ENCODE results near the gene ERI3.

The ERI3 gene

GRCh38 chr1:44281962-44282703 lies 72.9 kb downstream of the ERI3 start:
- no peak for DNase-seq

- DNase-seq: no peak
These were observed 78.2 kb downstream of the ERI3 start for GRCh38 chr1:44276901-44277300.

- DNase-seq: no peak
These were observed 79.1 kb downstream of the ERI3 start for GRCh38 chr1:44275991-44276405.

GRCh38 chr1:44275296-44275962 lies 79.6 kb downstream of the ERI3 start:
- no peak for DNase-seq

DNA sequence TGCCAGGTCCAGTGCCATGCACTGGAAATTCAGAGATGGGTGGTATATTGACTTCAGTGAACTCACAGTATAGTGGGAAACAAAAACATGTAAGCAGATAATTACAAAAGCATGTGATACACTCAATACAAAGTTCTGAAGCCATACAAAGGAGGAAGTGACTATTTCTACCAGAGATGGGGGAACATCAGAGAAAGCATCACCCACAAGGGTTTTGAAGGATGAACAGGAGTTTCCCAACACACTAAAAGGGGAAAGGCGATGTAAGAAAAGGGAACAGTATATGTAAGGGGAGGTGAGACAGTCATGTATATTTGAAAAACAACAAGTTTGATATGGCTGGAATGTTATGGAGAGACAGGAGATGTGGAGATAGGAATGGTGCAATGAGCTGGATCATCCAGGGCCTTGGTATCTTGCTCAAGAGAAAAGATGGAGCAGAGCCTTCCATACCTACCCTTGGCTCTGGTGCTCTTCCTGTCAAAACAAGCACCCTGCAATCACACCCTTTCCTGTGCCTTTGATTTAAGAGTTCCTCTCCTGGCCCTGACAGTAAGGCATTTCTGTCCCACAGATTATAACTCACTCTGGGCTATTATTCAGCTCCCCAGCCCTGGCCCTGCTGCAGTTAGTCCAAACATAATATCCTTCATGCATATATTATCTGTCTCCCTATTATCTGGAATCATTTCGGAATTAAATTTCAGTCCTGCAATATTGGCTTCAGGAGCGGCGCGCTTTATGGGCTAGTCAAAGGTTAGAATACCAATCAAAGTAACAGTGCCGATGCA lies 81.3 kb downstream of the ERI3 start:
- DNase-seq: no peak

DNA sequence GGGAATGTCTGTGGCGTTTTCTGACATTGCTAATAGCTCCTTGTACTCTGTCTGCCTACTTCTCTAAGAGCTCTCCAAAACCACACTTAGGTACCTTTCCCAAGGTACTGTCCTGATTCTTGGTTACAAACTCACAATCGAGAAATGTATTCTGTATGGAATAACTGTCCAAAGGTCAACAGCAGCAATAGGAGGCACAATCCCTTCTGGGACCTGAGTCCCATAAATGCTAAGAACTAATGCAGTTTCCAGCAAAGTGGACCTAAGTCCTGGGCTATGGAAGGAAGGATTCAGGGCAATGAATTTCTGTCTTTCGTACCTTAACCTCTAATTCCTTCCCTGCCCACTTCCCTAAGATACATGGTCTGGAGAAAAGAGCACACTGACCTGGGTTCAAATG lies 82.1 kb downstream of the ERI3 start:
- no peak for DNase-seq

DNA sequence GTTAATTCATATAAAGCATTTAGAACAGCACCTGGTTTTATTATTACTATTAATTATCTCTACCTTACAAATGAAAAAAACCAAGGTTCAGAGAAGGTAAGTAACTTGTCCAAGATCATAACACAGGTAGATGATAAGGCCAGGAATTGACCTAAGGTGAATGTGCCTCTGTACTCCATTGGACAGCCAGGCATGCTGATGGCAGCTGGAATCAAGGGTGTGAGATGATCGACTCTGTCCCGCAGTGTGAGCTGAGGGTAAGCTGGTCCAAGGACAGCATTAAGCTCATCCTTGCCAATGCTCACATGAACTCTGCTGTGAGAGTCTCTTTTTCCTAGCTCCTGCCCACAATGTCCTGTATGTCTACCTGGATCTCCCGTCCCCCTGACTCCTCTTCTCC lies 83.4 kb downstream of the ERI3 start:
- DNase-seq: no peak

GRCh38 chr1:44270686-44271628 lies 84.1 kb downstream of the ERI3 start:
- DNase-seq: no peak

DNA sequence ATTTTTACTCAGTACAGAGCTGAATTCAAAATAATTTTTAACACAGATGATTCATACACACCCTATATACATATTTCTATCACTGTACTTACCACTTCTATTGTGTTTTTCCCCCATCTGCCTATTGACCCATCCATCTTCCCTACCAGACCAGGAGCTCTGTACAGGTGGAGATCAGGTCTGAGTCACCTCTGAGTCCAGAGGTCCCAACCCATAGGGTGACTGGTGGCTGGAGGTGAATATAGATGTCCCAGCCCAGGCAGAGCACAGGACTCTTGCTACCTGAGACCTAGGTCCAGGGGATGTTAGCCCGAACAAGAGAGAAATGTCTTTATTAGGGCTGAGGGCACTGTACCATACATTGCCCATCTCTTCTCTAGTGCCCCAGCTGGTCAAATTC lies 87.0 kb downstream of the ERI3 start:
- DNase-seq: no peak

DNA sequence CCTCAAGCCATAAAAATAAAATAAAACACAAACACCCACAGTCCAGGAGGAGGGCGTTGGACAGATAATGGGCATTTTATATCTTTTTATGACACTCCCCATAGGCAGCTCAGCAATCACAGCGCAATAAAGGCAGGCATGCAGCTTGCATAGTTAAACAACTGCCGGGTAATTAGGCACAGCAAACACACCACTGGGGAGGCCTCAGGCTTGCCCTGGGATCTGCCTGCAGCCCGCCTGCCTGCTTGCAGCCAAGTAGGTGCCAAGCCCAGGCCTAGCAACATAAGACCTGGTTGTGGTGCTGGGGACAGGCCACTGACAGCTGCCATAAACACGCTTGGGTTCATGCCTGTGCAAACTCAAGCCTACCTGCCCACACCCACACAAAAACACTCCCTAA lies 87.6 kb downstream of the ERI3 start:
- DNase-seq: no peak

DNA sequence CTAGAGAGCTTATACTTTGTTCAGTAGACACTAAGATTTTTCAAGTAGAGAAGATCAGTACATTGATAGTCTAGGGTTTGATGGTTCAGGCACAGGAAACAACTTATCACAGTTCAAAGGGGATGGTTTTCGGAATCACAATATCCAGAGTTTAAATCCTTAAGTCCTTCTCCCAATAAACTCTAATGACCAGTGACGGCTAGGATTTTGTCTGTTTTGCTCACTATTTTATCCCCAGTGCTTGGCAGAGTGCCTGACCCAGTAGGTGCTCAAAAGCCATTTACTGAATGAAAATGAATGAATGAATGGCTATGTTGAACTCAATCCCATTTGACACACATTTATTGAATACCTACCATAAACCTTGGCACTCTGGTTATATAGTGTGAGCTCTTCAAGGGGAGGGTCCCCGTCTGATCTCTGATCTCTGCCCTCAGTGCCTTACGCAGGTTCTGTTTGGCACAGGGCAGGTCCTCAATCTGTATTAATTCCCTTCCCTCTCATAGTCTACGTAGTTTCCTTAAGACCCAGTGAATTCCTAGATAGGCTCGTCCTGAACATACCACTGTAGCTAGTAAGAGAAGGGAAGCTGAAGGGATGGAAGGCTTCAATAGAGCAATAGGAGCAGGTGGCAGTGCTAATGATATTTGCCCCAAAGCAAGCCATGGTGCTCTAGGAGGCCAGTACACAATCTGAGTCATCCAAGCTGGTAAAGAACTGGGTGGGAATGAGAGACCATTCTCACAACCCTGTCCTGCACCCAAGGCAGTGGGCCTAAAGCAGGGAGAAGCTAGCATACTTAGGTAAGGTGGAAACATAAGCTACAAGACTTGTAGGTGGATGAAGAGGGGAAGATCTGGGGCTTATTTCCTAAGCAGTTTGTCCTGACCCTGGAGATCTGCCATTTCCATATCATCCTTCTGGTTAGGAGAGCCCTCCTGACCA lies 88.4 kb downstream of the ERI3 start:
- no peak for DNase-seq

DNA sequence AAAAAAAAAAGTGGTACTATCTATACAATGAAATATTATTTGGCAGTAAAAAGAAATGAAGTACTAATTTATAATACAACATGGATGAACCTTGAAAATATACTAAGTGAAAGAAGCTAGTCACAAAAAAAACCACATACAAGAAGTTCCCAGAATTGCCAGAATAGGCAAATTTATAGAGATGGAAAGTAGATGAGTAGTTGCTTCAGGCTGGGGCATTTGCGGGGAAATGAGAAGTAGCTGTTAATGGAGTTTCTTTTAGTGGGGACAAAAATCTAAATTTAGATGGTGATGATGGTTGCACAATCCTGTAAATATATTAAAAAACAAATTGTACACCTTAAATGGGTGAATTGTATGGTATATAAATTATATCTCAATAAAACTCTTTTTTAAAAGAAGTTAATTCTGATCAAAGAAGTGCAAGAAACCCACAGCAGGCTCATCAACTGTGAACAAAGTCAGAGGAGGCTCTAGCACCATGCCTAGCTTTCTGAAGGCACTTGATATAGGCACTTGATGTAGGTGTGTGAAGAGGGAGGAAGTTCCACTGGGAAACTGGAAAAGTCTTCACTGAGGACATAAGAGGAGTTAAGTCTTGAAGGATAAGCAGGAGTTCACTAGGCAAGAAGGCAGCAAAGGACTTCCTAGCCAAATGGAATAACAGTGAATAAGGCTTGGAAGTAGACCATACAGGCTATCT lies 89.2 kb downstream of the ERI3 start:
- DNase-seq: no peak

GRCh38 chr1:44264451-44264771 lies 90.6 kb downstream of the ERI3 start:
- no peak for DNase-seq

- no peak for DNase-seq
These were observed 91.2 kb downstream of the ERI3 start for GRCh38 chr1:44263568-44264450.

DNA sequence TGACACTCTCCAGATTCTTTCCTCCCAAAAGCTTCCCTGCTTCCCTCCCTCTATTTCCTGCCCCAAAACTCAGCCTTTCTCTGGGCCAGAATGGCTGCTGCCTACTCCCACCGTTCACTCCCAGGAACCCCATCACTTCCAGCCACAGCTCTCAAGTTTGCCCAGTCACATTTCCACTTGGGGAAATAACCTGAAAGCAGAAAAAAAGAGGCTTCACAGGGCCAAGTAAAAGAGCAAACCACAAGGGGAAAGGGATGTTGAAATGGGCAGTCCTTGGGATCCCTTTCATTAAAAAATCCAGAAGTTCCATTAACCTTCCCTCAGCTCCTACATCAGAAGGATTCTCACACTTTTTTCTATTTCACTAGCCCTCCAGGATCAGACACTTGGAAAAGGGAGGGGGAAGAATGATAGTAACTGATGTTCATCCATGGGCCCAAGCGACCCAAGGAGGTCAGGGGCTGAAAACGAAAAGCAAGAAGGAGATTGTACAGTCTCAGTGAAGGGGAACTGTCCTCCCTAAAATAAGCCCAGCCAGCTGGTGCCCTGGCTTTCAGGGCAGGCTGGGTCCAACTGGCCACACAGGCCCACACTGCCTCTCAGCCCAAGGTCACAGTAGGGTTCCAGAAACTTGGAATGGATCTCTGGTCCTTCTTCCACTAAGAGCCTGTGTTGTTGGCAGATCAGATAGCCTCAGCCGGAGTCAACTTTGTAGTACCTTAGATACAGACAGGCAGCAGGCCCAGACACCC lies 92.1 kb downstream of the ERI3 start:
- no peak for DNase-seq

- DNase-seq: no peak
These were observed 92.6 kb downstream of the ERI3 start for GRCh38 chr1:44262414-44262813.

DNA sequence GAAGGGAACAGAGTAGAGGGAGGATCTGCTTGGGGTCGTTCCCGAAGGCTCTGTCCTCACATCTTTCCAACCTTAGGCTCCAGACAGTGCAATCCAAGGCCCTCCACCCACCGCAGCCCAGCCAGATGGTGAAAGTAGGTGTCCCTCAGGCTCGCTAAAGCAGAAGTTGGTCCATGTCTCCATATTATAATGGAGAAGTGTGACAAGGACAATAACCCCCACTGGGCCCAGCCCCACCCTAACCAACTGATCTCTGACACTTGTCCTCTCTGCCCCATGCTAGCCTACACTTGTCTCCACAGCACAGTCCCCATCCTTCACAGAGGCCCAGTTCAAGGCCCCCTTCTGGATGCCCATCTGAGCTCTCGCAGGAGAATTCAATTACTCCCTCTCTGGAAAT lies 93.1 kb downstream of the ERI3 start:
- no peak for DNase-seq

- DNase-seq: no peak
These were observed 93.8 kb downstream of the ERI3 start for GRCh38 chr1:44261171-44261817.

GRCh38 chr1:44260792-44261170 lies 94.3 kb downstream of the ERI3 start:
- no peak for DNase-seq
